SU-DHL-6 (cell line): Measurements from ENCODE around the gene PDGFD.

Source experiments
- CTCF ChIP-seq: fragments of 200-600 bp; sonication (generic); IDR thresholded peaks from one replicate; pipeline ENCODE4 v1.5.1; 2017; ENCODE audit warnings: antibody characterized with exemption, mild to moderate bottlenecking, low read length, moderate library complexity; ENCODE audit not compliant: insufficient read depth, poor library complexity, severe bottlenecking
- EZH2phosphoT487 ChIP-seq: fragments of 200-600 bp; sonication (generic), shearing (Covaris generic); conservative IDR thresholded peaks from 2 replicates; pipeline ENCODE4 v1.6.1; 2018; ENCODE audit warnings: mild to moderate bottlenecking, antibody characterized with exemption, low read length, moderate library complexity, mixed read lengths

GRCh38 chr11:104033561-104033960 is 130.4 kb downstream of the PDGFD start:
- TF ChIP-seq CTCF (no peak), EZH2phosphoT487 (no peak)
